Skeletal muscle cell (primary cell): Measurements from ENCODE around the gene FAM3D.

Experiments
- DNase-seq: peaks from one replicate; pipeline ENCODE4 v3.0.0-alpha.2; 2010; ENCODE audit warnings: low read depth
- H3K4me3 ChIP-seq: 2 replicates; pipeline ENCODE4 v1.5.1; 2011; ENCODE audit warnings: low read depth, mild to moderate bottlenecking, control low read depth, low read length, moderate library complexity

The FAM3D gene

GRCh38 chr3:58631742-58632141 is 34.8 kb downstream of the FAM3D start:
- no peak for DNase-seq
- no peak overlapping the region for H3K4me3 ChIP-seq

DNA sequence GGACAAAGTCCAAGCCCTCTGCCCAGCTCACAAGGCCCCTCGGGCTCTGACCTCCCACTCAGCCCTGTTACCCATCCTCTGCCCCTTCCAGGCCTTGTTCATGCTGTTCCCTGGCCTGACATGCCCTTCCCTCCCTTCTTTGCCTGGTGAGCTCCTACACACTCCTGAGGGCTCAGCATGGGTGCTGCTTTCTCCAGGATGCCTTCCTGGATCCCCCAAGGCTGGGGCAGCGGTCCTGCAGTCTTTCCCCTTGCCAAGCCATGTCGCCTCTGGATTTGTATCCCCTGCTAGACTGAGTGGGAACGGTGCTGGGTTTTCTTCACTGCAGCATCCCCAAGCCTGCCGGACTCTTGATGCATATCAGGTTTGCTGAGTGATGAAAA is 35.9 kb downstream of the FAM3D start:
- no peak for DNase-seq
- H3K4me3 ChIP-seq, result no peak overlapping the region

DNA sequence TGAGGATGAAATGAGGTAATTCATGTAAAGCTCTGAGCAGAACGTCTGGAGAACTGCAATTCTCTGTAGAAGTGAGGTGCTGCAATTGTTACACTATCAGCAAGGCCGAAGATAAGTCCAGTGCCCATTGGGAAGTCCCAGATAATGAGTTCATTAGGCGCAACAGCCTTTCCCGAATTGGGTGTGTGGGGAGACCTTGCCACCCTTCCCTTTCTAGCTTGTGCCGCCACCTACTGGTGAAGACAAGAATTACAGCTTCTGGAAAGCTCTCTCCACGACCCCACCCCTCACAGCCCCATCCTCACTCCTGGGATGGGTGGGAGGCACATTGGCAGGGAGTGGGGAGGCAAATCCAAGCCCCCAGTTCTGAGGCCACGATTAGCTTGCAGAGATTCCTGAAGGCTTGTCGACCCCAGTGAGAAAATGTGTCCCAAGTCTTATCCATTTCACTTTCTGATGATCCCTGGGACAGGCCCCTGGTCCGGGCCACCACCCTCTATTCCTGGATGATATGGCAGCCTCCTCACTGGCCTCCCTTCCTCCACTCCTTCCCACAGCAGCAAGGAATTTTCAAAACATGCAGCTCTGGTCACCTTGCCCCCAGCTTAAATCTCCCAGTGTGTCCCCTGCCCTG is 36.4 kb downstream of the FAM3D start:
- no peak overlapping the region for H3K4me3 ChIP-seq
- DNase-seq, result no peak

DNA sequence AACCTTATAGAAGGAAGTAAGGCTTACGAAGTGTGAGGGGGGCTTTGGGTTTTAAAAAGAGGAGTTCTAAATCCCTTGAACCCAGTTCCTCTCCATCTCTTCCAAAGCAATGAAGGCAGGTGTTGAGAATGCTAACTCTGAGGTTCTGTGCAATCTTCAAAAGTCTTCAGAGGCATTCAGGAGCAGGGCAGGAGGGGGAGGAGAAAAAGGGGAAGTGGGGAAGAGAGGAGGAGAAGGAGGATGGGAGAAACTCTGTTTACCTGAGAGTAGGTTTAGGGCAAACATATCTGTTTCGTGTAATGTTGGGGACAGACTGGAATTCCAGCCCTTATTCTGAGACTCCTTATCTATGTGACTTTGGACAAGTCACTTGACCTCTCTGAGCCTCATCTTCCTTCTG is 36.9 kb downstream of the FAM3D start:
- H3K4me3 ChIP-seq, result no peak overlapping the region
- no peak for DNase-seq

GRCh38 chr3:58628823-58629562 is 37.6 kb downstream of the FAM3D start:
- H3K4me3 ChIP-seq, result no peak overlapping the region
- DNase-seq, result peak; percentile 89

GRCh38 chr3:58627941-58628340 is 38.6 kb downstream of the FAM3D start:
- DNase-seq, result no peak
- no peak overlapping the region for H3K4me3 ChIP-seq

- DNase-seq, result no peak
- H3K4me3 ChIP-seq, result no peak overlapping the region
These were observed 39.0 kb downstream of the FAM3D start for GRCh38 chr3:58627570-58627885.

- no peak for DNase-seq
- H3K4me3 ChIP-seq, result no peak overlapping the region
These were observed 39.6 kb downstream of the FAM3D start for GRCh38 chr3:58626841-58627569.

GRCh38 chr3:58625196-58625824 is 41.3 kb downstream of the FAM3D start:
- DNase-seq, result no peak
- no peak overlapping the region for H3K4me3 ChIP-seq

- DNase-seq, result no peak
- H3K4me3 ChIP-seq, result no peak overlapping the region
These were observed 42.0 kb downstream of the FAM3D start for GRCh38 chr3:58624550-58624949.

GRCh38 chr3:58623961-58624360 is 42.6 kb downstream of the FAM3D start:
- no peak overlapping the region for H3K4me3 ChIP-seq
- no peak for DNase-seq

GRCh38 chr3:58623478-58623877 is 43.1 kb downstream of the FAM3D start:
- H3K4me3 ChIP-seq, result no peak overlapping the region
- no peak for DNase-seq

- no peak overlapping the region for H3K4me3 ChIP-seq
- DNase-seq, result no peak
These were observed 43.7 kb downstream of the FAM3D start for GRCh38 chr3:58622892-58623291.

DNA sequence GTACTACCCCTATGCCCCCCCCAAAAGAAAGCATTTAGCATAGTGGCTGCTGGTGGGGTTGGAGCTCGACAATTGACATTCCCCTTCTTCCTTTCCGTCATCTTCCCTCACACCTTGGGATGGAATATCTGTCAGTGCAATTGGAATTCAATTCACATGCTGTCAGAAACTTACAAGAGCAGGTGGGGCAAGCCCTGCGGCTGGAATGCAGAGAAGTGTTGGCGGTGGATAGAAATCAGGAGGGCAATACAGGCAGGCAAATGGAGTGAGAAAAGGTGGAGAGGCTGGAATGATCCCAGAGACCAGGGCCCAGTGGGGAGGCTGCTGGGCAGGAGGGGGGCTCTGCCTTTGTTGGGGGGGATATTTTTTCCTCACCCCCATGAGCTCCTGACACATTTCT is 44.1 kb downstream of the FAM3D start:
- no peak overlapping the region for H3K4me3 ChIP-seq
- no peak for DNase-seq

DNA sequence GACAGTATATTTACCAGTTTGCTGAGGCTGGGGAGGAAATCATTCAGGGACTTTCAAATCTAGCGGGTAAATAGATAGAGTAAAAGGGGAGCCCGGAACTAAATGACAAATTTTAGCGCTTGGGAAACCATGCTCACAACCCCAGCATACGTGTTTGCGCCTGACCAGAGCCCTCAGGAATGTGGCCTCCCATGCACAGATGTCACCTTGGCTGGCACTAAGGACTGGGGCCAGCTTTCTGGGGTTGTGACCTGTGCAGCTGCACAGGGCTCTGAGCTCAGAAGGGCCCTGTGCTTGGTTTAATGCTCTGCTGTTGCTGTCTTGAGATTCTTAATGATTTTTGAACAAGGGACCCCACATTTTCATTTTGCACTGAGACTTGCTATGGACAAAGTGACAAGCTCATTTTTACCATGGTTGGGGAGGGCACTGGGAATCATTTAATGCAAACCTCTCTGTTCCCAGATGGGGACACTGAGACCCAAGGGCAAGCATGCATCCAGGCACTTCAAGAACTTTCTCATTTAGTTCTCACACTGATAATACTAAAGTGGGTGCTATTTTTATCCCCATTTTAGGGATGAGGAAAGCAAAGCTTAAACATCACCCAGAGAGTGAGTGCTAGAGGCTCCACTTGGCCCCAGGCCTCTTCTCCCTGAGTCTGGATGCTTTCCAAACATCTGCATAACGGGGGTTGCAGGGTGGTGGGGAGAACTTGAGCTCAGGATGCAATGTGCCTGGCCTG is 45.3 kb downstream of the FAM3D start:
- no peak for DNase-seq
- no peak overlapping the region for H3K4me3 ChIP-seq

DNA sequence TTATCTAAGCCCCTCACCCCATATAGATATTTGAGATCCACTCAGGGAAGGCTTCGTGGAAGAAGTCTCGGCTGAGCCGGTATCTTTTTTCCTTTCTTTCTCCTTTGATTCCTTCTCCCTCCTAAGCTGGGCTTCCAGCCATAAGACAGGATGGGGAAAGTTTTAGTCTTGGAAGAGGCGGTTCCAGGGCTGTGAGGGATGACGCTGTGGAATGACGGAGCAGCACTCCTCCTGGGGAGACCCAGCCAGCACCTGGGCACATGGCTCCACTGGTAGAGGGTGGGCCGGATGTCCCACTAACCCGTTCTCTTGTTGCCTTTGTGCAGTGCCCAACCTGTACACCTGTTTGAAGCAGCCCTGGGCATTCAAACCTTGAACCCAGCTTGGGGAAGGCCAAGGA is 46.2 kb downstream of the FAM3D start:
- no peak for DNase-seq

DNA sequence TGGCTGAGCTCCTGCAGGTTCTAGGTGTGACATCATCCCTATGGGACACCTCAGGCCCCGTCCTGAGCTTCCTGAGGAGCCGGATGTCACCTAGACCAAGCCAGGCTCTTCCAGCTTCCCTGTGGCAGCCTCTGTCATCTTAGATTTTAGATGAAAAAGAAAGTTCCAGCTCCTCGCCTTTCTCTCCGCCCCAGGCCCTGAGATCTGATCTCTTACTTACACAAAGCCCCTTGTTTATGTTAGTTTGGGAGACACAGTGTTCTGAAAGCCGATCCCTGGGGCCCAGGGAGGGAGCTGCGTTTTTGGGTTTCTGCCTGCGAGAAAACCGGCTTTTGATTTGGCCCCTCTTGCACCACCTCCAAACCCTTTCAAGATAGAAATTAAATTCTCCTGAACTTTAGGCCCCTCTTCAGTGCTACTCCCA is 49.2 kb downstream of the FAM3D start:
- no peak overlapping the region for H3K4me3 ChIP-seq
- DNase-seq, result peak; percentile 50

More for the DNA sequence above, 46.2 kb downstream of the FAM3D start:
- H3K4me3 ChIP-seq, result no peak overlapping the region

- H3K4me3 ChIP-seq, result no peak overlapping the region
- no peak for DNase-seq
These were observed 53.1 kb downstream of the FAM3D start for GRCh38 chr3:58613236-58614132.

- H3K4me3 ChIP-seq, result no peak overlapping the region
- no peak for DNase-seq
These were observed 53.7 kb downstream of the FAM3D start for GRCh38 chr3:58612830-58613229.
